GM23338 (cell line): ENCODE data around the gene LSM3. TPM values are rescaled to one million over a fixed set of nuclear protein-coding genes. Genes with fewer than 3 reads are reported as not detected.

Experiments used
- ATAC-seq: fragments of 200-7000 bp; cut with Tn5 transposase; 3 replicates; pipeline ENCODE4 v1.9.1; 2020
- DNase-seq: peaks from one replicate; pipeline ENCODE4 v3.0.0-alpha.2; 2015; ENCODE audit warnings: low spot score
- H2AFZ ChIP-seq: fragments of 200-600 bp; sonication (generic); 2 replicates; pipeline ENCODE4 v1.8.0; 2016; ENCODE audit warnings: antibody characterized with exemption, mild to moderate bottlenecking, moderate library complexity
- H3F3A ChIP-seq: fragments of 200-600 bp; sonication (generic); replicated peaks from 2 replicates; pipeline ENCODE4 v1.8.0; 2017; ENCODE audit warnings: antibody characterized with exemption, mixed run types, low read depth
- H3K27ac ChIP-seq: fragments of 200-600 bp; sonication (generic); 2 replicates; pipeline ENCODE4 v1.6.1; 2016; ENCODE audit warnings: low read depth
- H3K27me3 ChIP-seq: fragments of 200-600 bp; sonication (generic); 2 replicates; pipeline ENCODE4 v1.8.0; 2016; ENCODE audit warnings: mild to moderate bottlenecking, mixed run types, moderate library complexity; ENCODE audit not compliant: insufficient read depth
- H3K36me3 ChIP-seq: fragments of 200-600 bp; sonication (generic); 2 replicates; pipeline ENCODE4 v1.8.0; 2016; ENCODE audit warnings: mild to moderate bottlenecking; ENCODE audit not compliant: insufficient read depth
- H3K4me1 ChIP-seq: fragments of 200-600 bp; sonication (generic); 2 replicates; pipeline ENCODE4 v1.8.0; 2016; ENCODE audit warnings: mild to moderate bottlenecking, moderate library complexity; ENCODE audit not compliant: insufficient read depth
- H3K4me2 ChIP-seq: fragments of 200-600 bp; sonication (generic); 2 replicates; pipeline ENCODE4 v1.7.1; 2017; ENCODE audit warnings: mixed run types
- H3K4me3 ChIP-seq: fragments of 200-600 bp; sonication (generic); 2 replicates; pipeline ENCODE4 v1.6.1; 2016; ENCODE audit warnings: mixed run types
- H3K79me2 ChIP-seq: fragments of 200-600 bp; sonication (generic); replicated peaks from 2 replicates; pipeline ENCODE4 v1.8.0; 2017; ENCODE audit warnings: mild to moderate bottlenecking; ENCODE audit not compliant: insufficient read depth
- H3K9me2 ChIP-seq: fragments of 200-600 bp; sonication (generic); 2 replicates; pipeline ENCODE4 v1.8.0; 2017; ENCODE audit not compliant: insufficient read depth
- H4K20me1 ChIP-seq: fragments of 200-600 bp; sonication (generic); replicated peaks from 2 replicates; pipeline ENCODE4 v1.8.0; 2017; ENCODE audit warnings: mild to moderate bottlenecking; ENCODE audit not compliant: insufficient read depth
- H3K27ac Mint-ChIP-seq: 2 replicates; pipeline ENCODE4 v1.8.0; 2020; ENCODE audit warnings: inconsistent platforms, mild to moderate bottlenecking, moderate library complexity, mixed read lengths
- H3K27me3 Mint-ChIP-seq: 3 replicates; pipeline ENCODE4 v1.8.0; 2022; ENCODE audit warnings: low read depth, mild to moderate bottlenecking, moderate library complexity, mixed read lengths, inconsistent platforms; ENCODE audit not compliant: insufficient read depth, poor library complexity
- H3K36me3 Mint-ChIP-seq: 3 replicates; pipeline ENCODE4 v1.8.0; 2021; ENCODE audit warnings: low read depth, mild to moderate bottlenecking, inconsistent platforms, moderate library complexity, mixed read lengths
- H3K4me1 Mint-ChIP-seq: 3 replicates; pipeline ENCODE4 v1.8.0; 2020; ENCODE audit warnings: mild to moderate bottlenecking, inconsistent platforms, mixed read lengths
- H3K4me3 Mint-ChIP-seq: 3 replicates; pipeline ENCODE4 v1.8.0; 2021; ENCODE audit warnings: moderate library complexity, mild to moderate bottlenecking, inconsistent platforms, mixed read lengths
- H3K9me3 Mint-ChIP-seq: 3 replicates; pipeline ENCODE4 v1.8.0; 2020; ENCODE audit warnings: moderate library complexity, mild to moderate bottlenecking, inconsistent platforms, mixed read lengths
- ETS1 ChIP-seq: IDR thresholded peaks from 2 replicates; pipeline ENCODE4 v1.6.1; 2016; ENCODE audit warnings: antibody characterized with exemption
- JUNB ChIP-seq: IDR thresholded peaks from one replicate; pipeline ENCODE4 v1.6.1; 2016; ENCODE audit warnings: antibody characterized with exemption; ENCODE audit not compliant: unreplicated experiment
- STAT1 ChIP-seq: IDR thresholded peaks from one replicate; pipeline ENCODE4 v1.6.1; 2016; ENCODE audit warnings: antibody characterized with exemption; ENCODE audit not compliant: unreplicated experiment
- ZNF114 ChIP-seq: fragments of 250-450 bp; sonication (Bioruptor Pico); IDR thresholded peaks from 2 replicates; pipeline ENCODE4 v1.5.0; 2020; ENCODE audit warnings: mild to moderate bottlenecking, moderate library complexity
- ZNF331 ChIP-seq: fragments of 250-450 bp; sonication (Bioruptor Pico); IDR thresholded peaks from 2 replicates; pipeline ENCODE4 v1.5.0; 2020; ENCODE audit warnings: low read depth, mild to moderate bottlenecking, moderate library complexity
- ZNF462 ChIP-seq: fragments of 250-450 bp; sonication (Bioruptor Pico); IDR thresholded peaks from 2 replicates; pipeline ENCODE4 v1.5.0; 2020; ENCODE audit warnings: mild to moderate bottlenecking, moderate library complexity
- polyA plus RNA-seq: library from polyadenylated mRNA; unstranded; fragments of >200 nt; fragmentation: Nextera tagmentation; extraction: Ambion mirVana; gene quantifications from 2 replicates; pipeline ENCODE4 v1.2.1, GENCODE V29; 2016
- total RNA-seq: library from RNA; depleted of rRNA; stranded (reverse); fragments of >200 nt; shearing (Covaris generic); gene quantifications from 2 replicates; pipeline ENCODE4 v1.2.3, GENCODE V29; 2014

LSM3 gene
- total and polyA plus RNA-seq, 2 experiments from 2014 or later, result 20.1 to 71.5 TPM

- Histone ChIP-seq H3K79me2 (no peaks in the 10 kb centered on the region), H3K36me3 (no peaks in the 10 kb centered on the region; the same call in 1 of the 2 replicates), H2AFZ (no peak overlapping the region), H3K27ac (no peak overlapping the region), H3K27me3 (no peaks in the 10 kb centered on the region), H3K4me3 (no peak overlapping the region), H3K4me1 (peaks cover under 1% of the 10 kb centered on the region), H3K4me2 (no peak overlapping the region), H4K20me1 (no peaks in the 10 kb centered on the region), H3F3A (no peaks in the 10 kb centered on the region), H3K9me2 (0 out of 2 replicates have a peak, but pooled peaks cover 7% of the 10 kb centered on the region)
- H3K36me3 Mint-ChIP-seq, result peaks cover 9% of the 10 kb centered on the region
- TF ChIP-seq ZNF114 (CRISPR knock-in tag), result no peak
- no peak for TF ChIP-seq ETS1
- no peak for TF ChIP-seq ZNF331 (CRISPR knock-in tag)
- no peak for TF ChIP-seq JUNB
- TF ChIP-seq STAT1, result no peak
- no peak for TF ChIP-seq ZNF462 (CRISPR knock-in tag)
- H3K9me3 Mint-ChIP-seq, result peaks cover 32% of the 10 kb centered on the region
- peaks cover 7% of the 10 kb centered on the region for H3K27me3 Mint-ChIP-seq
- H3K4me3 Mint-ChIP-seq, result no peak overlapping the region
- DNase-seq (no peak), ATAC-seq (no peak)
- no peak overlapping the region for H3K27ac Mint-ChIP-seq
- peaks cover 13% of the 10 kb centered on the region; the same call in 2 of the 3 replicates for H3K4me1 Mint-ChIP-seq
These were observed 42.3 kb downstream of the LSM3 start for GRCh38 chr3:14220933-14221332.
